H1 (cell line): ENCODE results near the gene LSG1. TPM values are rescaled to one million over a fixed set of nuclear protein-coding genes. Genes with fewer than 3 reads are reported as not detected.

ENCODE experiments used
- CTCF ChIA-PET: fragments of 300-600 bp; sonication (Branson Sonifier 250); formaldehyde crosslinking; loops from one replicate; lab custom pipeline; 2021; ENCODE audit not compliant: partially characterized antibody; lab: Charles Lee
- POLR2A ChIA-PET: fragments of 300-600 bp; sonication (Branson Sonifier 250); formaldehyde crosslinking; loops from one replicate; lab custom pipeline; 2021; ENCODE audit warnings: inconsistent platforms; ENCODE audit not compliant: partially characterized antibody; lab: Charles Lee
- DNase-seq, 2 experiments: peaks; one replicate each; pipeline versions ENCODE4 v3.0.0 to v3.0.0-alpha.2; 2010 to 2022; ENCODE audit warnings: low spot score in 2 of 2, low read depth in 1 of 2, mixed read lengths in 1 of 2
- FAIRE-seq: peaks from 2 replicates; lab custom pipeline; 2011; peaks lifted over from hg19 to GRCh38; lab: Jason Lieb, UNC
- H2AFZ ChIP-seq: 2 replicates; pipeline ENCODE4 v1.8.1; 2012; ENCODE audit warnings: low read length, inconsistent platforms
- H2AK5ac ChIP-seq: 2 replicates; pipeline ENCODE4 v1.6.1; 2013; ENCODE audit warnings: low read depth, low read length
- H2BK120ac ChIP-seq: replicated peaks from 2 replicates; pipeline ENCODE3; 2013; ENCODE audit warnings: low read depth, low read length, inconsistent platforms
- H2BK12ac ChIP-seq: 2 replicates; pipeline ENCODE4 v1.6.1; 2013; ENCODE audit warnings: low read depth, low read length
- H2BK15ac ChIP-seq: 2 replicates; pipeline ENCODE4 v1.6.1; 2013; ENCODE audit warnings: low read length
- H2BK20ac ChIP-seq: 2 replicates; pipeline ENCODE4 v1.6.1; 2013; ENCODE audit warnings: low read length
- H2BK5ac ChIP-seq: 2 replicates; pipeline ENCODE4 v1.6.1; 2013; ENCODE audit warnings: low read depth, low read length
- H3K14ac ChIP-seq: 2 replicates; pipeline ENCODE4 v1.6.1; 2013; ENCODE audit warnings: inconsistent platforms; ENCODE audit not compliant: insufficient read length
- H3K18ac ChIP-seq: 2 replicates; pipeline ENCODE4 v1.6.1; 2013; ENCODE audit warnings: low read length; ENCODE audit errors: extremely low read depth
- H3K23ac ChIP-seq: 2 replicates; pipeline ENCODE4 v1.6.1; 2013; ENCODE audit warnings: inconsistent platforms; ENCODE audit not compliant: insufficient read length
- H3K23me2 ChIP-seq: 2 replicates; pipeline ENCODE4 v1.6.1; 2013; ENCODE audit warnings: low read depth, low read length
- H3K27ac ChIP-seq: 2 replicates; pipeline ENCODE4 v1.6.1; 2011; ENCODE audit warnings: low read depth, low read length, inconsistent platforms
- H3K27me3 ChIP-seq, 4 experiments: replicated peaks in 1 of 4; 1 replicate in 1 of 4; 2 replicates in 3 of 4; pipeline versions ENCODE4 v1.6.1 to v1.8.1; 2011 to 2013; ENCODE audit warnings: low read length in 3 of 4, mild to moderate bottlenecking in 3 of 4, inconsistent platforms in 2 of 4, mixed read lengths in 2 of 4, moderate library complexity in 1 of 4; ENCODE audit not compliant: control insufficient read depth in 3 of 4, insufficient read depth in 3 of 4; ENCODE audit errors: extremely low read depth in 1 of 4
- H3K36me3 ChIP-seq, 4 experiments: 2 replicates each; pipeline versions ENCODE4 v1.6.1 to v1.8.1; 2011 to 2013; ENCODE audit warnings: mild to moderate bottlenecking in 4 of 4, low read length in 3 of 4, moderate library complexity in 2 of 4, control low read depth in 1 of 4, inconsistent platforms in 1 of 4; ENCODE audit not compliant: insufficient read depth in 4 of 4, control insufficient read depth in 2 of 4
- H3K4ac ChIP-seq: replicated peaks from 2 replicates; pipeline ENCODE3; 2013; ENCODE audit warnings: low read length, low read depth, mixed read lengths, inconsistent platforms; ENCODE audit not compliant: insufficient read length
- H3K4me1 ChIP-seq, 4 experiments: replicated peaks in 1 of 4; 1 replicate in 1 of 4; 2 replicates in 3 of 4; pipeline versions ENCODE4 v1.6.1 to v1.8.1; 2011 to 2013; ENCODE audit warnings: low read length in 3 of 4, inconsistent platforms in 2 of 4, mixed read lengths in 1 of 4; ENCODE audit not compliant: insufficient read depth in 4 of 4, control insufficient read depth in 3 of 4
- H3K4me2 ChIP-seq, 2 experiments: 2 replicates each; pipeline versions ENCODE4 v1.6.1 to v1.8.1; 2011 to 2013; ENCODE audit warnings: low read depth in 2 of 2, low read length in 2 of 2, control low read depth in 1 of 2, inconsistent platforms in 1 of 2, mild to moderate bottlenecking in 1 of 2; ENCODE audit not compliant: insufficient read depth in 1 of 2
- H3K4me3 ChIP-seq, 4 experiments: fragments of 200-600, 300-600 bp in 1 of 4; sonication (generic), shearing (Covaris generic), sonication (Bioruptor Twin) in 1 of 4; 2 replicates each; pipeline versions ENCODE4 v1.5.1 to v1.8.1; 2011 to 2016; ENCODE audit warnings: low read length in 4 of 4, low read depth in 3 of 4, control low read depth in 2 of 4, inconsistent platforms in 2 of 4, mild to moderate bottlenecking in 2 of 4, mixed read lengths in 1 of 4, moderate library complexity in 1 of 4; ENCODE audit not compliant: insufficient read depth in 2 of 4; ENCODE audit errors: extremely low read depth in 1 of 4
- H3K56ac ChIP-seq: replicated peaks from 2 replicates; pipeline ENCODE3; 2013; ENCODE audit warnings: low read depth, mild to moderate bottlenecking, mixed read lengths, low read length, inconsistent platforms; ENCODE audit not compliant: insufficient read length
- H3K79me1 ChIP-seq: 2 replicates; pipeline ENCODE4 v1.6.1; 2013; ENCODE audit warnings: low read depth, low read length, control low read depth
- H3K79me2 ChIP-seq, 2 experiments: 2 replicates each; pipeline versions ENCODE4 v1.6.1 to v1.8.1; 2012 to 2013; ENCODE audit warnings: low read length in 2 of 2, mild to moderate bottlenecking in 2 of 2, inconsistent platforms in 1 of 2; ENCODE audit not compliant: insufficient read depth in 2 of 2, control insufficient read depth in 1 of 2
- H3K9ac ChIP-seq, 4 experiments: replicated peaks in 1 of 4; 1 replicate in 1 of 4; 2 replicates in 3 of 4; pipeline versions ENCODE4 v1.6.1 to v1.8.1; 2011 to 2013; ENCODE audit warnings: low read depth in 3 of 4, low read length in 3 of 4, control low read depth in 2 of 4, mild to moderate bottlenecking in 2 of 4, moderate library complexity in 2 of 4, inconsistent platforms in 1 of 4; ENCODE audit errors: extremely low read depth in 1 of 4
- H3K9me3 ChIP-seq, 2 experiments: 2 replicates each; pipeline versions ENCODE4 v1.6.1 to v1.8.1; 2012 to 2013; ENCODE audit warnings: mild to moderate bottlenecking in 2 of 2, moderate library complexity in 2 of 2, control low read depth in 1 of 2, inconsistent platforms in 1 of 2, low read depth in 1 of 2, low read length in 1 of 2, mixed read lengths in 1 of 2; ENCODE audit not compliant: insufficient read depth in 2 of 2
- H4K20me1 ChIP-seq, 2 experiments: replicated peaks in 1 of 2; 2 replicates each; pipeline versions ENCODE3 to v1.8.1; 2011 to 2013; ENCODE audit warnings: inconsistent platforms in 2 of 2, low read length in 2 of 2, mild to moderate bottlenecking in 1 of 2; ENCODE audit not compliant: insufficient read depth in 2 of 2, control insufficient read depth in 1 of 2
- H4K5ac ChIP-seq: 2 replicates; pipeline ENCODE4 v1.6.1; 2013; ENCODE audit warnings: low read length, low read depth, mixed read lengths, inconsistent platforms; ENCODE audit not compliant: insufficient read length
- H4K8ac ChIP-seq: 2 replicates; pipeline ENCODE4 v1.8.0; 2013; ENCODE audit warnings: mild to moderate bottlenecking, moderate library complexity, low read length, inconsistent platforms; ENCODE audit not compliant: insufficient read depth; ENCODE audit errors: extremely low read depth
- H4K91ac ChIP-seq: replicated peaks from 2 replicates; pipeline ENCODE3; 2013; ENCODE audit warnings: low read length, mixed read lengths, inconsistent platforms; ENCODE audit not compliant: insufficient read length
- BACH1 ChIP-seq: IDR thresholded peaks from 2 replicates; pipeline ENCODE4 v1.6.1; 2012; ENCODE audit warnings: low read length, improper control_type of control experiment
- BCL11A ChIP-seq, 2 experiments: IDR thresholded peaks; one replicate each; pipeline ENCODE4 v1.6.1; 2011; ENCODE audit warnings: low read depth in 2 of 2, low read length in 2 of 2, mild to moderate bottlenecking in 2 of 2
- CBX5 ChIP-seq: fragments of 300-800, 300-1000 bp; sonication (generic); IDR thresholded peaks from 2 replicates; pipeline ENCODE4 v1.7.1; 2016; ENCODE audit warnings: antibody characterized with exemption, low read length, low read depth
- HDAC2 ChIP-seq, 2 experiments: fragments of 300-600 bp in 1 of 2; sonication (generic) in 1 of 2; IDR thresholded peaks; 2 replicates each; pipeline ENCODE4 v1.6.1; 2011 to 2012; ENCODE audit warnings: low read depth in 2 of 2, low read length in 2 of 2, mild to moderate bottlenecking in 2 of 2, moderate library complexity in 2 of 2, borderline replicate concordance in 1 of 2, inconsistent platforms in 1 of 2
- HDAC6 ChIP-seq: IDR thresholded peaks from one replicate; pipeline ENCODE4 v1.7.1; 2012; ENCODE audit warnings: low read depth, mild to moderate bottlenecking, inconsistent platforms, low read length, moderate library complexity
- JUND ChIP-seq: IDR thresholded peaks from 2 replicates; pipeline ENCODE4 v1.6.1; 2011; ENCODE audit warnings: mild to moderate bottlenecking, improper control_type of control experiment, low read length
- KDM1A ChIP-seq: fragments of 200-600, 300-600 bp; sonication (generic); IDR thresholded peaks from 2 replicates; pipeline ENCODE4 v1.7.1; 2016; ENCODE audit warnings: mild to moderate bottlenecking, low read length, borderline replicate concordance
- MAFK ChIP-seq: IDR thresholded peaks from 2 replicates; pipeline ENCODE4 v1.6.1; 2012; ENCODE audit warnings: low read depth, mild to moderate bottlenecking, improper control_type of control experiment, low read length
- NANOG ChIP-seq: IDR thresholded peaks from 2 replicates; pipeline ENCODE4 v1.6.1; 2011; ENCODE audit warnings: low read length, low read depth, mild to moderate bottlenecking, inconsistent platforms; ENCODE audit not compliant: insufficient read depth, poor library complexity, severe bottlenecking
- POU5F1 ChIP-seq: IDR thresholded peaks from 2 replicates; pipeline ENCODE4 v1.6.1; 2011; ENCODE audit warnings: low read depth, mild to moderate bottlenecking, low read length, moderate library complexity
- RBBP5 ChIP-seq: IDR thresholded peaks from 2 replicates; pipeline ENCODE4 v1.7.1; 2012; ENCODE audit warnings: low read depth, mild to moderate bottlenecking, inconsistent platforms, low read length, moderate library complexity, borderline replicate concordance
- SIN3A ChIP-seq, 2 experiments: IDR thresholded peaks in 1 of 2; conservative IDR thresholded peaks in 1 of 2; 2 replicates each; pipeline ENCODE4 v1.6.1; 2011 to 2012; ENCODE audit warnings: low read length in 2 of 2, improper control_type of control experiment in 1 of 2, low read depth in 1 of 2, mild to moderate bottlenecking in 1 of 2
- SUZ12 ChIP-seq: fragments of 200-600 bp; sonication (generic); IDR thresholded peaks from 2 replicates; pipeline ENCODE4 v1.6.1; 2012; ENCODE audit warnings: mild to moderate bottlenecking, inconsistent platforms, low read length, moderate library complexity, mixed read lengths
- TAF1 ChIP-seq: IDR thresholded peaks from 2 replicates; pipeline ENCODE4 v1.6.1; 2011; ENCODE audit warnings: mild to moderate bottlenecking, low read depth, low read length
- TCF12 ChIP-seq: IDR thresholded peaks from 2 replicates; pipeline ENCODE4 v1.6.1; 2011; ENCODE audit warnings: low read depth, mild to moderate bottlenecking, low read length
- WGBS, 2 experiments: shearing (Covaris generic) in 1 of 2; methylation state at CpG; one replicate each; pipeline versions ENCODE4 v1.1.6 to v1.1.7; 2013 to 2015; ENCODE audit warnings: low lambda C conversion rate in 2 of 2, mixed read lengths in 2 of 2, inconsistent platforms in 1 of 2, low coverage in 1 of 2, missing lambda C conversion rate in 1 of 2; ENCODE audit not compliant: insufficient replicate concordance in 2 of 2, insufficient coverage in 1 of 2, insufficient read length in 1 of 2; ENCODE audit errors: extremely low coverage in 1 of 2, missing lambda C conversion rate in 1 of 2; 5-methylcytosine and 5-hydroxymethylcytosine counted together
- polyA plus RNA-seq, 7 experiments: library from polyadenylated mRNA; depleted of rRNA in 3 of 7; stranded (reverse) in 5 of 7; unstranded in 2 of 7; fragments of >200 nt in 5 of 7; fragments of 200-250 nt in 2 of 7; gene quantifications; 1 replicate in 5 of 7; 2 replicates in 1 of 7; 4 replicates in 1 of 7; pipeline versions ENCODE4 v1.2.1 to v1.2.3, GENCODE V29; 2011 to 2013; ENCODE audit warnings: missing spikeins in 2 of 7, mixed read lengths in 2 of 7
- total RNA-seq: library from RNA; stranded (reverse); fragmentation: NEBNext Ultra II Directional; extraction: Animal tissue kit (Norgen Biotek cat#: 25700); gene quantifications from 2 replicates; pipeline ENCODE4 v1.2.1, GENCODE V29; 2021

Gene LSG1
- total and polyA plus RNA-seq, 2 of the 8 experiments (the other 6 are each of a cell fraction or from before 2014, with no cell fraction given), result 23.7 to 47.6 TPM

- CTCF ChIA-PET, result no interaction called here
- Histone ChIP-seq H3K4me2 (no peak overlapping the region), H3K23ac (no peak overlapping the region), H2BK120ac (no peak overlapping the region), H3K9me3 (no peaks in the 10 kb centered on the region), H3K56ac (no peak overlapping the region), H3K23me2 (peaks cover 1% of the 10 kb centered on the region; the same call in 1 of the 2 replicates), H3K79me2 (no peaks in the 10 kb centered on the region), H3K27me3 (no peaks in the 10 kb centered on the region), H2AK5ac (no peak overlapping the region), H3K9ac (no peak overlapping the region), H3K18ac (no peak overlapping the region), H3K36me3 (no peaks in the 10 kb centered on the region), H2BK20ac (no peak overlapping the region), H3K4ac (no peak overlapping the region), H2BK12ac (no peak overlapping the region), H2BK15ac (no peak overlapping the region), H3K4me1 (peaks cover 5 to 9% (median 7%) of the 10 kb centered on the region in 4 experiments; a peak in 6 of 7 replicates), H3K14ac (no peak overlapping the region), H3K4me3 (no peak overlapping the region), H4K5ac (no peak overlapping the region), H4K8ac (no peak overlapping the region), H4K20me1 (no peaks in the 10 kb centered on the region), H2AFZ (no peak overlapping the region), H2BK5ac (no peak overlapping the region), H4K91ac (no peak overlapping the region), H3K79me1 (no peaks in the 10 kb centered on the region), H3K27ac (no peak overlapping the region)
- 84% methylated on average over 3 of the region's 3 CpGs; no CpG with 5 or more reads in 1 of the 2 experiments for WGBS, 2 experiments
- FAIRE-seq (no peak), DNase-seq (no peak)
- POLR2A ChIA-PET, result no interaction called here
- TF ChIP-seq HDAC2 (IDR thresholded peaks at IDR 0.05; ENCODE audit: borderline replicate concordance in 1 of 2, low read depth in 2 of 2, low read length in 2 of 2), result no peak
- TF ChIP-seq BACH1, result no peak
- TF ChIP-seq SIN3A (conservative IDR thresholded peaks at IDR 0.05 in 1 of 2, IDR thresholded peaks at IDR 0.05 in 1 of 2; ENCODE audit: low read depth in 1 of 2, low read length in 2 of 2), result no peak
- no peak for TF ChIP-seq SUZ12
- no peak for TF ChIP-seq HDAC6
- no peak for TF ChIP-seq RBBP5
- no peak for TF ChIP-seq KDM1A
- no peak for TF ChIP-seq BCL11A (IDR thresholded peaks at IDR 0.05; ENCODE audit: low read depth in 2 of 2, low read length in 2 of 2)
- no peak for TF ChIP-seq CBX5
- no peak for TF ChIP-seq TAF1
- TF ChIP-seq MAFK, result no peak
- TF ChIP-seq TCF12, result no peak
- TF ChIP-seq JUND, result no peak
- no peak for TF ChIP-seq POU5F1
- no peak for TF ChIP-seq NANOG
These were observed 39.3 kb upstream of the LSG1 start for GRCh38 chr3:194711286-194711685.
